Embryonic facial prominence (tissue), 1 donor: ENCODE measurements around the gene RBM24.

Source experiments
- DNase-seq: peaks from one replicate; pipeline ENCODE4 v3.0.0-alpha.2; 2016; ENCODE audit errors: extremely low spot score

RBM24 gene

GRCh38 chr6:17281100-17281496 lies at the start of gene RBM24:
RBM24 (plus strand) TSS chr6:17281361; CDS start chr6:17281582, 221 bp downstream.
- DNase-seq = peak; percentile 51

- no peak for DNase-seq
Measured at GRCh38 chr6:17233531-17233930, 47.6 kb upstream of the RBM24 start.

GRCh38 chr6:17237246-17237645 lies 43.9 kb upstream of the RBM24 start:
- DNase-seq = no peak

GRCh38 chr6:17239260-17239659 lies 41.9 kb upstream of the RBM24 start:
- DNase-seq = no peak

DNA sequence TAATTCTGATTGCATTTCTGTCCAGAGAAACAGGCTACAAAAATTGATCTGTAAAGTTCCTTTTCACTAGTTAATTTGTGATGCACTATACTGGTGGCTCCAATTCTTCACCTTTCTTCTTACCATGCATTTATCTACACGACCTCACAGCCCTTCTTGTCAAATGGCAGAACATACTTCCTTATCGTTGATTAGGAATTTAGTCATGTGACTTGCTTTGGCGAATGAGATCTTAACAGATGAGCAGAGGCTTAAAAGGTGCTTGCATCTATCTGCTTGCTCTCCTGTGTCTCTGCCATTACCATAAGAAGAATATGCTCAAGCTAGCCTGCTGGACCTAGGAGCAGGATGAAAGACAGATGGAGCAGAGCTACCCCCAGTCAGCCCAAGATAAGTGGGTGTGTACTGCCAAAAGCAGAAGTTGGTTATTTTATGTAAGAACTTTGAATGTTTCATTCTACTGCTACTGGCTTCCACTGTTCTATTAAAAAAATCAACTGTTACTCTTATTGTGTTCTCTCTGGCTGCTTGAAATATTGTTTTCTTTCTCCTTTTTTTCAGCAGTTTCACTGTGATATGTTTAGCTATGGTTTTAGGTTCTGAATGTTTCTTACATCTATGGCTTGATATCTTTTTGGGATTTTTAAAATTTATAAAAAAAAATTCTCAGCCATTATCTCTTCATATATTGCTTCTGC lies 40.2 kb upstream of the RBM24 start:
- DNase-seq = no peak

GRCh38 chr6:17242087-17242486 lies 39.1 kb upstream of the RBM24 start:
- DNase-seq = no peak

DNA sequence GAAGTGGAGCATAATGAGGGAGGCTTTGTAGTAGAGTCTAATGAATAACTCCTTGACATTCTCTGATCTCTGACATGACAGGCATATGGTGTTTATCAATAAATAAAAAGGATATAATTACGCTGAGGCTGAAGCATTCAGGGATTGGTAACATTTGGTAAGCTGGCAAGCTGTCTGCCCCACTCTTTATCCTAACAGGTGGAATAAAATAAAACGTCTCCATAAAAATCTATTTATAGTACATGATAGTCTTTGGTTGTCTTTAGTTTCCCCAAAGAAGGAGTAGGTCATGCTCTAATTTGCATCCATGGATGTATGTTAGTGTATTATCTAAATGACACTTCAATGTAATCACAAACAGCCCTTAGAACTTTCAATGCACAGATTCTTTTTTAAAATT lies 30.9 kb upstream of the RBM24 start:
- DNase-seq = no peak

- no peak for DNase-seq
Measured at GRCh38 chr6:17251953-17252352, 29.2 kb upstream of the RBM24 start.

DNA sequence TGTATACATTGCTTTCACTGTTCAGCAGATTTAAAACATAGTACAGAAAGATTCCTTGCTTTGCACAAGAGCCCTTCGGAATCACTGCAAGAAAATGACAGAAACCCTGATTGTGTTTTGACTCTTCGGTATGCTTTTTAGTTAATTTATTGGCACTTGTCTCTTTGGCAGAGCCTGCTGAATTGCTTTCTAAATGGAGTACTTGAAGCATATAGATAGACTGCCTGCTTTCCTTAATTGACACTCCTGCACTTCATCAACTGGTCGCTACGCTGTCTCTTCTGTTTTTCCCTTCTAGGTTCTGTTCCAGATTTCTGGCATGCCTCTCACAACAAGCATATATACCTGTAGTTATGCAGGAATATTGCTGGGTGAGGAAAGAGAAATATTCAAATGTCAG lies 22.4 kb upstream of the RBM24 start:
- DNase-seq = no peak

GRCh38 chr6:17265570-17265969 lies 15.6 kb upstream of the RBM24 start:
- DNase-seq = no peak

- DNase-seq = no peak
Measured at GRCh38 chr6:17267566-17267965, 13.6 kb upstream of the RBM24 start.

DNA sequence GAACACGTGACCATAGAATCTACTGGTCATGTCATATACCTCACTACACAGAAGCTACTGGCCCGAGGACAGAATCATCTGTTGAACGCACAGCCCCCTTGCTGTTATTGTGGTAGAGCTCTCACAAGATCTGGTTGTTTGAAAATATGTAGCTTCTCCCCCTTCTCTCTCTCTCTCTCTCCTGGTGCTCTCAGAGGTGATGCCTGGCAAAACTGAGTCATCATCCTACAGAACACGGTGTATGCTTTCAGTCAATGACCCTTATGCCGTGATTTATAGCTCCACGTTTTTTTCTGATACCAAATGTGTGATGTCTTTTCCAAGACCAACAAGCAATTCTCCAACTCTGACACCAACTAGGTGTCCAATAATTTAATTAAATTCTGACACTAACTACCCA lies 13.0 kb upstream of the RBM24 start:
- DNase-seq = no peak

DNA sequence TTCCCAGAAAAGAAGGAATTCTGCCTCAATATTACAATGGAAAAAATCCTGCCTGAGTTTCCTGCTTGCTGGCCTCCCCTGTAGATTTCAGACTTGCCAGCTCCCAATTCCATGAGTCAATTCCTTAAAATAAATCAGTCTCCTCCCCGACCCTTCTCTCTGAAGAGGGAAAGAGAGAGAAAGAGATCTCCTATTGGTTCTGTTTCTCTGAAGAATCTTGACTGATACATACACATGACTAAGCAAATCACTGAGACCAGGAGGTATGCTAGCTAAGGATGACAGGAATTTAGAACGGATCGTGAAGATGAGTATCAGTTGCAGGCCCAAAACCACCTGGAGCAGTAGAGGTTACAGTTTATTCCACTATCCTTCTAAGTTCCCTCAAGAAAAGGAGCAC lies 11.3 kb upstream of the RBM24 start:
- no peak for DNase-seq

GRCh38 chr6:17271628-17272027 lies 9.5 kb upstream of the RBM24 start:
- no peak for DNase-seq

GRCh38 chr6:17276766-17277165 lies 4.4 kb upstream of the RBM24 start:
- no peak for DNase-seq

DNA sequence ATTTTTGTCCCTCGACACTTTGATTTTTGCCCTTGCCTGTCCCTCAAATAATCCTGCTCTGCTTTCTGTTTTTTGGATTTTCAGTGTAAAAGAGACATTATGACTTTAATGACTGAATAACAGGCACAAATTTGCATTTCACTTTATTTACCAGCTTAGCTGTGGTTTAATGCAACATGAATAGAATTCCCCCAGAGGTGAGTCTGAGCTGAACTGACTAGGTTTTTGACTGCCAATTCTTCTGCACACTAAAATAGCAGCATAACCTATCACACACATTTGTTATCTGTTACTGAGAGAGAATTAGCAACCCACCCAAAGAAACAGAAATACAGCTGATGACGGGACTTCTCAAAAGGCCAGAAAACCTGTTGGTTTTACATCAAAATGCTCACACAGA lies 3.9 kb upstream of the RBM24 start:
- DNase-seq = no peak

GRCh38 chr6:17278289-17279063 lies 2.7 kb upstream of the RBM24 start:
- DNase-seq = no peak

DNA sequence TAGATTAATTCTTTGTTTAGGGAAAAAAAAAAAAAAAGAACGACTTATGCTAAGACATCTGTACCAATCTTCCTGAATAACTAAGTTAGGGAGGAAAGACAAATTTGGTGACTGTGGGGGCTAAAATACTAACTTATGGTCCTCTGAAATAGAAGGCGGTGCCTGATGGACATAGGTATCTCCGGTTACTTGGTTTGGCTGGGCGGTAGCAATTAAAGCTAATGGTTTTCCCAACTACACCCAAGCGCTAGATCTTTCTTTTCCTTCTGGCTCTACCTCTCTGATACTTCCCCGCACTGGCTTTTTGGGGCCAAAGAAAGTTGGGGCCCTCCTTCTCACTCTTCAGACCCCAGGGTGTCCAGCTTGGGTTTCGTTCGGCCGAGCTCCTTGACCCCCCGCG lies 1.0 kb upstream of the RBM24 start:
- no peak for DNase-seq

DNA sequence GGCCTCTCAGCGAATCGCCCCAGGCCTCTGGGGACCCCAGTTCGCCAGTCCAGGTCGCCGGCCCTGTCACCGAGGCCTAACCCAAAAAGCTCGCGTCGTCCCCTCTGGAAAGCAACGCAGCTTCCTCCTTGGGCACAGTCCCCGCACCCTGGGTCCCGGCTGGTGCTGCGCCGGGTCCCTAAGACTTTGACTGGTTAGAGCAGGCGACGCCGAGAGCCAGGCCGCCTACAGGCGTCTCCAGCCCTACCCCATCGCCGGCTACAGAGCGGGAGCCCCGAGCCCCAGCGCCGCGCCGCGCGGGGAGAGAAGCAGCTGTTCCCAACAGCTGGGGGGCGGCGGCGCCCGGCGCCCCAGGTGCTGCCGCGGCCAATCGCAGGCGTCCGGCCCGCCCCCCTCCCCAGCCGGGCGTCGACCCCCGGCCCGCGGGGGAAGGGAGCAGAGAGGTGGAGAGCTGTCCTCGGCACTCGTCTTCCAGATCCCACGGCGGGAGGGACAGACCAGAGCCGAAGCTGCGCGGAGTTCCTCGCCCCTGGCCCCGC lies 540 bp upstream of the RBM24 start:
- no peak for DNase-seq

DNA sequence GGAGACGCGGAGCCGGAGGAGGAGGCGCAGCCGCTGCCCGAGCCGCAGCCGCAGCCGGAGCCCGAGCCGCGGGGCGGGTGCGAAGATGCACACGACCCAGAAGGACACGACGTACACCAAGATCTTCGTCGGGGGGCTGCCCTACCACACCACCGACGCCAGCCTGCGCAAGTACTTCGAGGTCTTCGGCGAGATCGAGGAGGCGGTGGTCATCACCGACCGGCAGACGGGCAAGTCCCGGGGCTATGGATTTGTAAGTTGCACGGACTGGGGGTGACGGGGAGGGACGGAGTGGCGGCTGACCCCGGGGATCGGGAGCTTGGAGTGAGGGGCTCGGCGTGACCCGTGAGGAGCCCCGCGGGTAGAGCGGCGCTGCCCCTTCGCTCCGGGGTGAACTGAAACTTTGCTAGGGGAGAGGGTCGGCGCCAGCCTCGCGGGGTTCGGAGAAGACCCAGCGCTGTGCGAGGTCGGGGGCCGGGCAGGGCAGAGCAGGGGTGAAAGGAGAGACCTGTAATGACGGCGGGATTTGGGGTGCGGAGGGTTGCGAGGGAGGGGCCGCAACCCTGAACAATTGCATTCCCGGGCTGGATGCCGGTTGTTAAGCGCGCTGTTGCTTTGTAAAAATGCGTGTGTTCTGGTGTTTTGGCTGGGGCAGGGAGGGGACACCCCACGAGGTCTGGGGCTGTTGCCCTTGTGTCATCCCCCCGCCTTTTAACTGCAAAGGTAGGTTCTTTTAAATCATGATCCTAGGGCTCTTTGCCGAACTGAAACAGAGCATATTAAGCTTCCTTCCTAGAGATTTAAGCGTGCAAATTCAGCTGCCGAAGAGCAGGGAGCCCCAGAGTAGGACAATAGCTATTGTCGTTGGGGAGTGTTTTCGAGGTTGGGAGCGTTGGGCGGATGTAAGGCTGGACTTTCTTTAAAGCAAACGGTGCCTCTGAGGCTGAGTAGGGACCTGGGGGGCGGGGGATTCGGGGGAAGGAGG lies 628 bp downstream of the RBM24 start:
- no peak for DNase-seq

- no peak for DNase-seq
Measured at GRCh38 chr6:17283074-17283473, 1.9 kb downstream of the RBM24 start.

- DNase-seq = no peak
Measured at GRCh38 chr6:17289630-17290061, 8.5 kb downstream of the RBM24 start.
